GM12864 (cell line): ENCODE measurements around the gene PARK7.
"Not testable (repeated sequence)": the region's sequence is repeated elsewhere in the genome, so short reads cannot be mapped to it uniquely, and the experiment has no call there.

ENCODE experiments used
- DNase-seq: peaks from one replicate; pipeline ENCODE4 v3.0.0-alpha.2; 2011; ENCODE audit warnings: low read depth
- H3K4me3 ChIP-seq: 2 replicates; pipeline ENCODE4 v1.5.1; 2011; ENCODE audit warnings: mild to moderate bottlenecking, low read depth, low read length, control low read depth
- CTCF ChIP-seq: IDR thresholded peaks from 2 replicates; pipeline ENCODE4 v1.5.1; 2011; ENCODE audit warnings: low read depth, mild to moderate bottlenecking, moderate library complexity, low read length, control low read depth, inconsistent platforms; ENCODE audit errors: missing control alignments

The PARK7 gene

GRCh38 chr1:7921796-7922195, 39.7 kb upstream of the PARK7 start:
- H3K4me3 ChIP-seq = no peak overlapping the region
- TF ChIP-seq CTCF = no peak
- no peak for DNase-seq

- TF ChIP-seq CTCF = no peak
- no peak for DNase-seq
- H3K4me3 ChIP-seq = no peak overlapping the region
Measured at GRCh38 chr1:7922301-7922700, 39.2 kb upstream of the PARK7 start.

- H3K4me3 ChIP-seq, DNase-seq: not testable (repeated sequence)
Measured at GRCh38 chr1:7927061-7927460, 34.5 kb upstream of the PARK7 start.

DNA sequence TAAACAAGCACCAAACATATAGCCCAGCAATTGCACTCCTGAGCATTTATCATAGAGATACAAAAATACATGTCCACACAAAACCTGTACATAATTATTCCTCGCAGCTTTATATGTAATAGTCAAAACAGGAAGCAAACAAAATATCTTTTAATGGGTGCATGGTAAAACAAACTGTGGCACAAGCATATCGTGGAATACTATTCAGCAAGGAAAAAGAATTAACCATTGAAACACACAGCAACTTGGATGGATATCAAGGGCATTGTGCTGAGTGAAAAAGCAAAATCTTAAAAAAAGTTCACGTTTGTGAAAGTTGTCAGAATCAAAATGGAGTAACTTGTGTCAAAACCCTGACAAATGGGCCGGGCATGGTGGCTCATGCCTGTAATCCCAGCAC, 33.3 kb upstream of the PARK7 start:
- no peak for DNase-seq
- H3K4me3 ChIP-seq = no peak overlapping the region
- no peak for TF ChIP-seq CTCF

DNA sequence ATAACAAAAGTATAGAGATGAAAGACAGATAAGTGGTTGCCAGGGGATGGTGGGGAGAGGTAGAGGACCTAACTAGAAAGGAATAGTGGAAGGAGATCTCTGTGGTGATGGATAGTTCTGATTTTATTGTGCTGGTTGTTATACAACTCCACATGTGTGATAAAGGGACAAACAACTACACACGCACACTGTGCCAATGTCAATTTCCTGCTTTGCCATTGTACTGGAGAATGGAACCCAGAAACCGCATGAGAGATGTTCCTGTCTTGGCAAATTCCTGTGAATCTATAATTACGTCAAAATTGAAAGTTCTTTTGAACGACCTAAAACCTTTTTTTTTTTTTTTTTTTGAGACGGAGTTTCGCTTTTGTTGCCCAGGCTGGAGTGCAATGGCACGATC, 31.9 kb upstream of the PARK7 start:
- no peak for TF ChIP-seq CTCF
- no peak for DNase-seq
- H3K4me3 ChIP-seq = no peak overlapping the region

DNA sequence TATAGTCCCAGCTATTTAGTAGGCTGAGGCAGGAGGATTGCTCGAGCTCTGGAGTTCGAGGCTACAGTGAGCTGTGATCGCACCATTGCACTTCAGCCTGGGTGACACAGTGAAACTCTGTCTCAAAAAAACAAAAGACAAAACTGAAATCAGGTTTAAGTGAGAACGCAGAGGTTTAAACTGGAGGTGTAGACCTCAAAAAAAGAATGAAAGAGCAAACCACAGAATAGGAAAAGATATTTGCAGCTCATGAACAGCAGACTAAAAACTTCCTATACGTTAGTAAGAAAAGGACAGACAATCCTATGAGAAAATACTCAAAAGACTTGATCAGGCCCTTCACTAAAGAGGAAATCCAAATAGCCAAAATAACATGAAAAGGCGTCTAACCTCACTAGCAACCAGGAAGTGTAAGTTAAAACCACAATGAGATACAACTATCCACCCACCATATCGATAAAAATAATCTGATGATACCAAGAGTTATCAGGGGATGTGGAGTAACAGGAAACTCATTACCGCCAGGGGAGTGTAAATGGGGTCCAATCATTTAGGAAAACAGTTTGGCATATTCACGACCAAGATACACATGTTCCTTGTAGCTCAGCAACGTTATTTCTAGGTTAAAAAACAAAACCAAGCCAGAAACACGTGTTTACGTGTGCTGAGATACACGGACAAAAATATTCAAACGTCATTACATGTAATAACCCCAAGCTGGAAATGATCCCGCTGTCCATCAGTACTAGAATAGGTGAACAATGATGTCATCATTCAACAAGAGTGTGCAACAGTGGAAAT, 30.7 kb upstream of the PARK7 start:
- TF ChIP-seq CTCF = no peak
- no peak overlapping the region for H3K4me3 ChIP-seq
- DNase-seq = no peak

- H3K4me3 ChIP-seq = no peak overlapping the region
- DNase-seq = no peak
- no peak for TF ChIP-seq CTCF
Measured at GRCh38 chr1:7931446-7931812, 30.1 kb upstream of the PARK7 start.
